Astrocyte of the cerebellum (primary cell): Measurements from ENCODE around the gene GOLM1.

Experiments
- DNase-seq: peaks from one replicate; pipeline ENCODE4 v3.0.0-alpha.2; 2011; ENCODE audit warnings: low read depth
- H3K4me3 ChIP-seq: 2 replicates; pipeline ENCODE4 v1.5.1; 2011; ENCODE audit warnings: mild to moderate bottlenecking, low read depth, low read length, moderate library complexity
- CTCF ChIP-seq: IDR thresholded peaks from 2 replicates; pipeline ENCODE4 v1.5.1; 2012; ENCODE audit warnings: low read length, low read depth, moderate library complexity, mild to moderate bottlenecking; ENCODE audit errors: missing control alignments
- in situ Hi-C: cut with HindIII; loops from 2 replicates; pipeline ENCODE4 v1.10.0; 2017; ENCODE audit warnings: low sequenced_read_pairs

Gene GOLM1

GRCh38 chr9:86046930-86047341 is 52.4 kb downstream of the GOLM1 start:
- no peak overlapping the region for H3K4me3 ChIP-seq
- TF ChIP-seq CTCF = no peak
- DNase-seq = no peak
- in situ Hi-C loops = no loop called here

DNA sequence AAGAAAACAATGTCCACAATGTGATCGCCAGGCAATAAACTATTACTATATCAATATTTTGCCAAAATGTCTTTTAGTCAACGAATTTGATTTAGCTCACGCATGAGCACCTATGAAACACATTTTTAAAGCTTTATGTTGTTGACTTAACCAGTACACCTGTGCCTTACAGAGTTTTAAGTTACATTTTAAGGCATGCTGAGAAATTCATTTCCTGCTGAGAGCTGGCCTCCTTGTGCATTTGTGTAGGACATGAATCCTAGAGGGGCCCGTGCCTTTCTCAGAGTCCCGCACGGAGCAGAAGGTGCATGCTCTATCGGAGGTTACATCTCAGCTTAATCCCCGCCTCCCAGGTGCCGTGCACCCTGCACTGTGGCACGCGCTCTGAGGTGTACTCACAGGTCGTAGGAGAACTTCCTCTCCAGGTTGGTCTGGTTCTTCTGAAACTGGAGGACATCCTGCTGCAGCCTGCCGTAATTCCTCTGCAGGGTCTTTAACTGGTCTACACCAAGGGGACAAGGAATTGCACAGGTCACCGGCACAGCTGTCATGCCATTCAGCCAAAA is 53.2 kb downstream of the GOLM1 start:
- H3K4me3 ChIP-seq = no peak overlapping the region
- DNase-seq = no peak
- TF ChIP-seq CTCF = no peak
- in situ Hi-C loops = no loop called here

DNA sequence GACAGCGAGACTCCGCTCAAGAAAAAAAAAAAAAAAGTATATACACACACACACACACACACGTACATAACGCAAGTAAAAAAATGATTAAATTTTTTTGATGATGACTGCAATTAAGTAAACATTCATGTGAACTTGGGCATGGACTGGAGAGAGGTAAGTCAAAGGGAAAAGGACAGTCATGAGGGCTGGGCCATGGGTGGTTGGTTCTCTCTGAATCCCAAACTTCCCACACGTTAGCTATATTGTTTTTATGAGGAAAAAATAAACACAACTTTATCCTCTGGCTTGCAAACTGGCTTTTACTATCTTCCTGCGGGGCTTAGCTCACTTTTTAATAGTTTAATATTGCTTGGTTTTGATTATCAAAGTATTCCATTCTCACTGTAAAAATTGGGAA is 53.7 kb downstream of the GOLM1 start:
- TF ChIP-seq CTCF = no peak
- no peak overlapping the region for H3K4me3 ChIP-seq
- DNase-seq = no peak
- in situ Hi-C loops = no loop called here

DNA sequence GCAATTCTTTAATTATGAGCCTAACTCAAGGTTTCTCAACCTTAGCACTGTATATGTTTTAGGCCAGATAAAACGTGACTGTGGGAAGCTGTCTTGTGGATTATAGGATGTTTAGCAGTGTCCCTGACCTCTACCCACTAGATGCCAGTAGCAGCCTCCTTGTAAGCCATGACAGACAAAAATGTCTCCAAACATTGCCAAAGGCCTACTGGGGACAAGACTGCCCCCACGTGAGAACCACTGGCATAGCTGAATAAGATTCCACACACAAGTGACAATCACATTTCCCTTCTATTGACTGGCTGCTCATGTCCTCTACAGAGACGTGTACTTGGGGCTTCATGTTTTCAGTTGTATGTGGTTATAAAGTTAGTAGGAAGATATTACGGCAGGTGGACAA is 55.4 kb downstream of the GOLM1 start:
- no peak overlapping the region for H3K4me3 ChIP-seq
- in situ Hi-C loops = no loop called here
- TF ChIP-seq CTCF = no peak
- no peak for DNase-seq

DNA sequence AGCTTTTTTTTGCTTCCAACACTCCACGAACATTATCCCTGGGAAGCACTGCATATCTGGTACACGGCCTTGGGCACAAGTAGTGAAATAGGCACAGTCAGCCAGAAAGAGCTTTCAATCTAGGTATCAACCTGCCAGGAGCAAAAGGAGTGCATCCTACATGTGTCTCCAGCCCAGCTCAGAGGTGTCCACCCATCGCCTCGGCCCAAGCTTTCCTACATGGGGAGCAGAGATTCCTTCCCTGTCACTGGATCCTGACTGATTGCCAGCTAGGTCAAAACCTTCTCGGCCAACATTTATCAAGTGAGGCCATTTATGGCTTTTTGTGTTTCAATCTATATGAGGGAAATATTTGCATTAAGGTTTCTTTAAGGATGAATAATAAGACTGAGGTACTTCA is 55.8 kb downstream of the GOLM1 start:
- DNase-seq = no peak
- in situ Hi-C loops = no loop called here
- TF ChIP-seq CTCF = no peak
- H3K4me3 ChIP-seq = no peak overlapping the region

DNA sequence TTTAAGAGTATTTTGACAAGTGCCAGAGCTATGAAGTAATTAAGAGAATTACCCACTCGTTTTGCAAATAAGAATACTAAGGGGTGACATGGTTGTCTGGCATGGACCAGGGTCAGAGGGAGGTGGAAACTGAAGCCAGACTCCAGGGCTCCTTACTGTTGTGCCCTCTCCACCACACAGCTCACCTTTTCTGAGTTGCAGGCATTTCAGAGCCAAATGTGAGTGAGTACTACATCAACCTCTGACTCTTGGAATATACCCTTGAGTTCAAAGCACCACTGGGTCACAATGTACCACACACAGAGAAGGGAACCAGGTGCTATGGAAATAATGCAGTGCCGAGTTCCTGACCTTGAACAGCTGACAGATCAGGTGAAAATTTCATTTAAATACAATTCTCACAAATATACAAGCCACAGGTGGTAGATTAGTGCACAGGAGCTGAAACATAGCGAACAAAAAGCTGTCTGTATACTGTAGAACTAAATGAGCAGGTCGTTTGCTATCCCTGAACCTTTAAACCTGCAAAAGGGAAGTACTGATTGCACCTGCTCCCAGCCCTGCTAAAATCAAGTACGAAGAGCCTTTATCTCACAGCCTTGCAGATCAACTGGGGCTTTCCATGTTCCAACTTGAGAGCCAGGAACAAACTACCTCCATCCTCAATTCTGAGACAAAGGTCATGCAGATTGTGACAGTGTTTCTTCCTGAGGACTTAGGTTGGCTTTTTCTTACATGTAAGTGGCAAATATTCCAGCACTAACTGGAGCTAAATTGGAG is 57.0 kb downstream of the GOLM1 start:
- no peak for TF ChIP-seq CTCF

More for the DNA sequence above, 57.0 kb downstream of the GOLM1 start:
- in situ Hi-C loops = no loop called here
- no peak for DNase-seq
- H3K4me3 ChIP-seq = no peak overlapping the region
